Measurements from ENCODE around the gene XIRP2. TPM values are rescaled to one million over a fixed set of nuclear protein-coding genes. Genes with fewer than 3 reads are reported as not detected.

Gene XIRP2
- total RNA-seq, 2 experiments from 2014 or later: not detected

DNA sequence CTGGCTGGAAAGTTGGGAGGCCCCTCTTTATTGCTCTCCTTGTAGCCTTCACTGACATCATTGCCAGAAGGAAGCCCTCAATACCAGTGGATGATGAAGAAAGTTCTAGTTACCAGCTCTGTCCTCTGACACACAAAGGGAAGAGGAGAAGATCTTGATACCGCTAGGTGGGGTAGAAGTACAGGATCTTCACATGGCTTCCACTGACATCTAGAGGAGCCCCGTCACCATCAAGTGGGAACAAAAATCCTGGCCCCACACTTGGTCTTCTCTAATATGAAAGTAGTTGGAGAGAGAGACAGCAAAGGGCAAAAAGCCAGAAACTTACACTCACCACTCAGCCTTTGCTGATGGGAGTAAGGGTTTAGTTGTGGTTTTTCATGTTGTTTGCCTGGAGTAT is 12.4 kb downstream of the XIRP2 start:
- H3K36me3 Mint-ChIP-seq (ENCODE audit: low read depth): no peaks in the 10 kb centered on the region
- no peaks in the 10 kb centered on the region for H3K9me3 Mint-ChIP-seq
- ChIA-PET CTCF (no interaction called here), POLR2A (no interaction called here)
- H3K27ac Mint-ChIP-seq: no peak overlapping the region
- H3K4me1 Mint-ChIP-seq: no peaks in the 10 kb centered on the region
- H3K27me3 Mint-ChIP-seq: no peaks in the 10 kb centered on the region
- DNase-seq: no peak
- H3K4me3 Mint-ChIP-seq: no peak overlapping the region

DNA sequence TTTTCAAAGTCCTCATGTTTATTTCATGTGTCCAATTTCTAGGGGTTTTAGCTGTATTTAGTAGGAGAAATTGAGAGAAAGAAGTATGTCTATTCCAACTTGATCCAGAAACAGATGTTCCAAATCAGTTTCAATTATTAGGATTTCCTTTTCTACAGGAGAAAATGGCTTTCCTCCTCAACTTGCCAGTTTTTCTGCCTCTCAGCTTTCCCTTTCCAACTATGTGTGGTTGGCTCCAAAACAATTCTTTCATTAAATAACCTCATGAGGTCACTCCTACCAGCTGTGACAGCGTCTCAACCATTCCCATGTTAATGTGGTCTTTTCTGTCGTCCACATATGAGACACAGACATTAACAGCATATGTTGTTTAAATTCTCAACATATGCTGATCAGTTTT is 13.1 kb downstream of the XIRP2 start:
- POLR2A ChIA-PET: no interaction called here
- no peaks in the 10 kb centered on the region for H3K27me3 Mint-ChIP-seq

DNA sequence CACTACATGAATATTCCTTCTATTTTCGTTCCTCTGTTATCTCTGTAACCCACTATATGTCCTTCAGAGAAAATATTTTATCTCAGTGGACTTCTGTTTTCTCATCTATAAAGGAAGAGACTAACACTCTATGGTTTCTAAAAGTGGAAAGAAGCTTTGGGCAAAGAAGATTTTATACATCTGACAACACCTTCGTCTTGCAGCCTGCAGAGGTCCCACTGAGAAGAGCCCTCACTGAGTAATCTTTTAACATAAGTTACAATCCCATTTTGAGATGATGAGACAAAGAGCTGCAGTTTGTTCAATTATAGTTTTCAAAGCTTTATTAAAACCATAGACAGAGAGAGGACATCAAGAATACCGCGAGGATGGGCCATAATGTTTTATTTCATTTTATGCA is 28.7 kb downstream of the XIRP2 start:
- Mint-ChIP-seq H3K27me3 (no peaks in the 10 kb centered on the region), H3K4me1 (no peaks in the 10 kb centered on the region), H3K36me3 (ENCODE audit: low read depth) (no peaks in the 10 kb centered on the region), H3K9me3 (no peaks in the 10 kb centered on the region), H3K27ac (no peak overlapping the region), H3K4me3 (no peak overlapping the region)
- ChIA-PET CTCF (no interaction called here), POLR2A (no interaction called here)
- DNase-seq: no peak

More for the DNA sequence above, 13.1 kb downstream of the XIRP2 start:
- no peaks in the 10 kb centered on the region for H3K9me3 Mint-ChIP-seq
- H3K4me3 Mint-ChIP-seq: no peak overlapping the region
- H3K4me1 Mint-ChIP-seq: no peaks in the 10 kb centered on the region
- DNase-seq: no peak
- H3K27ac Mint-ChIP-seq: no peak overlapping the region
- CTCF ChIA-PET: no interaction called here
- H3K36me3 Mint-ChIP-seq (ENCODE audit: low read depth): no peaks in the 10 kb centered on the region

DNA sequence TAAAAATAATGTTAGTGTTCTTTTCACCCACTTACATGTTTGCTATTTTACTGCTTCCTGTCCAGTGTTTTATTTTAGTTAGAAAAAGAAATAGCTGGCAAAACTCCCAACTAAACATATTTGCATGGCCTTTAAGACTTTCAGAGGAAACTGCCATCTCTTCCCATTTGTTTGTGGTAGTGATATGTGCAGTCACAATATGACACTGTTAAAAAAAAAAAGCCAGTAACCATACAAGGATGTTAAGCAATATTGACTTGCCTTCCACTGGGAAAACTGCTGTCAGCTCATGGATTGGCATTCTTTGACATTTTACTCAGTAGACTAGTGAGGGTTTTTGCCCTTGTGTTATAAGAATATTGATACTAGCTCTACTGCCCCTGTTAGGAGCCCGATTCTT is 29.1 kb downstream of the XIRP2 start:
- H3K27me3 Mint-ChIP-seq: no peaks in the 10 kb centered on the region
- no peaks in the 10 kb centered on the region for H3K36me3 Mint-ChIP-seq (ENCODE audit: low read depth)
- CTCF ChIA-PET: no interaction called here
- no peaks in the 10 kb centered on the region for H3K9me3 Mint-ChIP-seq
- H3K4me3 Mint-ChIP-seq: no peak overlapping the region
- no peak overlapping the region for H3K27ac Mint-ChIP-seq
- POLR2A ChIA-PET: no interaction called here
- no peak for DNase-seq
- no peaks in the 10 kb centered on the region for H3K4me1 Mint-ChIP-seq

DNA sequence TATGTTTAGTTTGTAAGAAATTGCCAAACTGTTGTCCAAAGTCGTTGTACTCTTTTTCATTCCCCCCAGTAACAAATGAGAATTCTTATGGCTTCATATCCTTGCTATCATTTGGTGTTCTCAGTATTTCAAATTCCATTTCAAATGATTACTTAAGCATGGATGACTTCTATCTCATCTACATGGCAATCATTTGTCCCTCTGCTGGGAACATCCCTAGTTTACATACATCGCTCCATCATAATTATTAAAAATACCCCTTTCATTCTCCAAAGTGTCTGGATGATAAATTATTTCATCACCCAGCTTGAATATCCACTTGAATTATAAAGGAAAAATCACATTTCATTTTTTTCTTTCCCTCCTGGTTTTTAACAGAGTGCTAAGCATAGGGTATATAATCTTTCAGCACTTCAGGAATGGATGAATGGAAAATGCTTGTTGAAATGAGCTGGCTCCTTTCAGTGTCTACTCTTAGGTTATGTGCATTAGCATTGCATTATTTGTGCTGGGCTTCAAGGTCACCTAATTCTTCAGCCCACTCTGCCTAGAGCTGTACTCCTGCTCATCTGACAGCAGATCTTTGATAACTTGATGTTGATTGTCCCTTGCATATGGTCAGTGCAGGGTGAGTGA is 33.1 kb downstream of the XIRP2 start:
- ChIA-PET POLR2A (no interaction called here), CTCF (no interaction called here)
- Mint-ChIP-seq H3K36me3 (ENCODE audit: low read depth) (no peaks in the 10 kb centered on the region), H3K27me3 (no peaks in the 10 kb centered on the region), H3K4me3 (no peak overlapping the region), H3K9me3 (no peaks in the 10 kb centered on the region), H3K27ac (no peak overlapping the region), H3K4me1 (no peaks in the 10 kb centered on the region)
- no peak for DNase-seq

DNA sequence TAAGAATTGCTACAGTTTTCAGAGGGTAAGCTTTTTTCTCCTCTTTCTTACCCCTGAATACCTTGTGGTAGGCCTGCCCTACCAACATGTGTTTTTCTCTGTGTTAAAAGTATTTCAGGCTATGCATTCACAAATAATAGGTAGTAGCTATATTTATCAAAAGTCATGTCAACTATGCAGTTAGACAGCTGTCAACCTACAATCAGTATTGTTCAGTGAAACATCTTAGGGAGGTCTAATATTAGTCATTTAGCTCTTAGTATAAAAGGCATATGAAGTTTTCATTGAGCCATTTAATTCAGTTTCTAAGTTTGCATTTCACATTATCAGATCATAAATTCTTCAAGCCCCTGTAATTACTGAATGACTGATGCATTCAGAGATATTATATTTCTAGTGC is 36.7 kb downstream of the XIRP2 start:
- Mint-ChIP-seq H3K4me1 (no peaks in the 10 kb centered on the region), H3K27ac (no peak overlapping the region), H3K9me3 (no peaks in the 10 kb centered on the region), H3K4me3 (no peak overlapping the region), H3K27me3 (no peaks in the 10 kb centered on the region), H3K36me3 (ENCODE audit: low read depth) (no peaks in the 10 kb centered on the region)
- ChIA-PET POLR2A (no interaction called here), CTCF (no interaction called here)
- no peak for DNase-seq

DNA sequence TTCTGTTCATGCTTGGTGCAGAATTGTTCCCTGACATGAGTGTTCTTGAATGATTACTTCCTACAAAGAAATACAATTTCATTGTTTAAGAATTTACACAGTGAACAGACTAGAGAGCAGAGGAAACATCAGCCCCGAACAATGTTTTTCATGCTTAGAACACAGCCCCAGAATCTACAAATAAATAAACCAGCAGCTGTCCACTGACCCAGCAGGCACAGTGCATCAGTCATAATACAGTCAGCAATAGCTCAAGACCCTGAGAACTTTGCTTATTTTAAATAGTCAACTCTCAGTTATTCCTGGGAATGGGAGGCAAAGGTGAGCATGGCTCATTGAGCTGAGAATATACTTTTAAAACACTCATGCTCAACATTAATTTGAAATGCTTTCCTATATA is 38.4 kb downstream of the XIRP2 start:
- Mint-ChIP-seq H3K4me3 (no peak overlapping the region), H3K9me3 (no peaks in the 10 kb centered on the region), H3K4me1 (no peaks in the 10 kb centered on the region), H3K27ac (no peak overlapping the region), H3K27me3 (no peaks in the 10 kb centered on the region), H3K36me3 (ENCODE audit: low read depth) (no peaks in the 10 kb centered on the region)
- no peak for DNase-seq
- ChIA-PET CTCF (no interaction called here), POLR2A (no interaction called here)

DNA sequence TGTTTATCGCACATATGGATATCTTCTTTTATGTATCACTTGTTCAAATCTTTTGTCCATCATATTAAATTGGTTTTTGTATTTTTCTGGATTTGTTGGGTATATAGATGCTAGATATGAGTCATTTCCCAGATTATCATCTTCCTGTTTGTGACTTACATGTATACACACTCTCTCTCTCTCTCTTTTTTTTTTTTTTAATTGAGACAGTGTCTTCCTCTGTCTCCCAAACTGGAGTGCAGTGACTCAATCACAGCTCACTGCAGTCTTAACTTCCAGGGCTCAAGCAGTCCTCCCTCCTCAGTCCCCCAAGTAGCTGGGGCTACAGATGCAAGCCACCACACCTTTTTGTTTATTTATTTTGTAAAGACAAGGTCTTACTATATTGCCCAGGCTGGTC is 43.8 kb downstream of the XIRP2 start:
- ChIA-PET CTCF (no interaction called here), POLR2A (no interaction called here)
- H3K9me3 Mint-ChIP-seq: no peaks in the 10 kb centered on the region
- H3K36me3 Mint-ChIP-seq (ENCODE audit: low read depth): no peaks in the 10 kb centered on the region
- H3K27me3 Mint-ChIP-seq: no peaks in the 10 kb centered on the region
- no peaks in the 10 kb centered on the region for H3K4me1 Mint-ChIP-seq
- H3K4me3 Mint-ChIP-seq: no peak overlapping the region
- no peak for DNase-seq
- H3K27ac Mint-ChIP-seq: no peak overlapping the region

DNA sequence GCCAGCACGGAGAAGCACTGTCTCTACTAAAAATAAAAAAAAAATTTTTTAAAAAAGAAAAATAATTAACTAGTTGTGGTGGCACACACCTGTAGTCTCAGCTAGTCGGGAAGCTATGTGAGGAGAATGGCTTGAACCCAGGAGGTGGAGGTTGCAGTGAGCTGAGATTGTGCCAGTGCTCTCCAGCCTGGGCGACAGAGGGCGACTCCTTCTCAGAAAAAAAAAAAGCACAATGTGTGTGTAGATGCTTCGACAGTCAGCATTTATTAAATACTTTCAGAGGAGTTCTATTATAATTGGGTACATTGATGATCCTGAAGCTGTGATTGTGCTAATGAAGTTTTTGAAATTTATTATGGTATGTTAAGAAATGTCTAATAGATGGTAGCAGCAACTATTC is 46.5 kb downstream of the XIRP2 start:
- POLR2A ChIA-PET: no interaction called here

DNA sequence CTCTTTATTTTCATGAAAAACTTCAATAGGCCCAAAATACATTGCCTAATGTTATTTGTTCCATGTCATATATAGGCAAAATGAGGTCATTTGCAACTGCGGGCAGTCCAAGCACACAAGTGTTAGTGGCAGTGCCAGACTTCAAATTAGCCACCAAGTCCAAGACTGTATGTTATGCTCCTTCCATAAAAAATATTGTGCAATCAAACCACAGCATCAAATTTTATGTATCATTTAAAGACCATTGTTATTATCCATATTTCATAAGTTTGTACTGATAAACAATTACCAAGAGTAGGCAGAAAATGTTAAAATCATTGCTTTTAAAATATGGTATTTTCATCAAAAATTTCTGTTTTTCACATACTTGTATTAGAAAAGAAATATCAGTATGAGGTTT is 54.1 kb downstream of the XIRP2 start:
- H3K36me3 Mint-ChIP-seq (ENCODE audit: low read depth): no peaks in the 10 kb centered on the region
- H3K27ac Mint-ChIP-seq: no peak overlapping the region
- CTCF ChIA-PET: no interaction called here
- H3K27me3 Mint-ChIP-seq: no peaks in the 10 kb centered on the region
- H3K4me1 Mint-ChIP-seq: no peaks in the 10 kb centered on the region
- H3K9me3 Mint-ChIP-seq: no peaks in the 10 kb centered on the region
- DNase-seq: no peak
- no peak overlapping the region for H3K4me3 Mint-ChIP-seq
- POLR2A ChIA-PET: no interaction called here

More for the DNA sequence above, 46.5 kb downstream of the XIRP2 start:
- Mint-ChIP-seq H3K36me3 (ENCODE audit: low read depth) (no peaks in the 10 kb centered on the region), H3K9me3 (no peaks in the 10 kb centered on the region), H3K27ac (no peak overlapping the region), H3K4me3 (no peak overlapping the region), H3K4me1 (no peaks in the 10 kb centered on the region), H3K27me3 (no peaks in the 10 kb centered on the region)
- DNase-seq: no peak
- CTCF ChIA-PET: no interaction called here

DNA sequence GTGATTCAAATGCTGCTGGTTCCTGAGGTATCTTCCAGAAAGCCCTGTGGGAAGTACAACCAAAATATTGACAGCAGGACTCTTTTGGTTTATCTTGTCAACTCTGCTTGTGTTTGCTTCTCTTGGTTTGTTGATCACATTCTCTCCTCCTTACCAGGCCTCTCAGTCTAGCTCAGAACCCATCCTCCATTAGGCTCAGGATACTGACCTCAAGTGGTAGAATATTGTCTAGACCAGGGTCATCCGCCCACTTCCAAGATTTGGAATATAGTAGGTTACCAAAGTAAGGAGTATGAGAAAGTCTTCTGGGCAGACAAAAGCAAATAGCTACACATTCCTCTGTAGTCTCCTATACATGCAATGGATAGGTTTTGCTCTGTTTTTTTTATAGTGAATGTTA is 56.6 kb downstream of the XIRP2 start:
- POLR2A ChIA-PET: no interaction called here
- Mint-ChIP-seq H3K4me3 (no peak overlapping the region), H3K9me3 (no peaks in the 10 kb centered on the region), H3K27me3 (no peaks in the 10 kb centered on the region), H3K36me3 (ENCODE audit: low read depth) (no peaks in the 10 kb centered on the region), H3K4me1 (no peaks in the 10 kb centered on the region), H3K27ac (no peak overlapping the region)
- no peak for DNase-seq
- CTCF ChIA-PET: no interaction called here

DNA sequence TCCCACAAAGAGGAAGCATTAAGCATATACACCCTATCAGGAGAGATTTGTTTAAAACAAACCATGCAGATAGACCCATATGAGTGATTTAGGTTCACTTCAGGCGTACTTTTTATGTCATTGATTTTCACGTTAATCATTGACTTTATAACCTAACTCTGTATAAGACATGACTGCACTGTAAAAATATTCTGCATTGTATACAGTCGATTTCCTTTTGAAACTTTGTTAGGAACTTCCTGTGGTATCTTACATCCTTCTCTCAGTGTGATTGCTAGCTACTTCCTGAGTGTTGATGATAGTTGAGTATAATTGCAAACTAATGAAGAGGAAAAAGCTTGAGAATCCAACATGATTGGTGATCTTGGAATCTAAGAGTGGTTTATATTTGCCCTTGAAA is 69.4 kb downstream of the XIRP2 start:
- Mint-ChIP-seq H3K4me3 (no peak overlapping the region), H3K27me3 (no peaks in the 10 kb centered on the region), H3K9me3 (no peaks in the 10 kb centered on the region), H3K36me3 (ENCODE audit: low read depth) (no peaks in the 10 kb centered on the region), H3K27ac (no peak overlapping the region), H3K4me1 (peaks cover 5% of the 10 kb centered on the region)
- ChIA-PET CTCF (no interaction called here), POLR2A (no interaction called here)
- DNase-seq: no peak

DNA sequence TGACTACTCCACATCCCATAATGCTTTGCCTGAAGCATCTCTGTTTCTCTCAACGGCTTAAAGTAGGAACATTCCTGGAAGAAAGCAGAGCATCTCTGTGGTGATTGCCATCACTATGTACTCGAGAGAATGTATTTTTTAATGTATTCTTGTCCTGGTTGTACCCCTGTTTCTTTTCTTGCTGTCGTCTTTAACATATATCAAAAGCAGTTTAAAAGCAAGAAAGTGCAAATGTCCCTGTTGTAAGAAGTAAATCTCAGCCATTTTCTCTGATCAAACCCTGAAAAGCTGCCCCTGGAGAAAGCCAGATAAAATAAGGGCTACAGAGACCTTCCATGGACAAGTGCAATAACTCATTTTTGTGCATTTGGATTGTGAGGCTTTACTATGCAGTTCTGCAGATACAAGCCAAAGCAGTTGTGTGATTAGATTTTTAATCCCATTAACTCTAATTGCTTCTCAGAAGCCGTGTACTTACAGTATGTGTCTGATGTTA is 70.8 kb downstream of the XIRP2 start:
- ChIA-PET POLR2A (no interaction called here), CTCF (no interaction called here)
- no peak overlapping the region for H3K27ac Mint-ChIP-seq
- no peak for DNase-seq
- H3K36me3 Mint-ChIP-seq (ENCODE audit: low read depth): no peaks in the 10 kb centered on the region
- H3K27me3 Mint-ChIP-seq: no peaks in the 10 kb centered on the region
- H3K9me3 Mint-ChIP-seq: no peaks in the 10 kb centered on the region
- H3K4me1 Mint-ChIP-seq: peaks cover 5% of the 10 kb centered on the region
- H3K4me3 Mint-ChIP-seq: no peak overlapping the region

DNA sequence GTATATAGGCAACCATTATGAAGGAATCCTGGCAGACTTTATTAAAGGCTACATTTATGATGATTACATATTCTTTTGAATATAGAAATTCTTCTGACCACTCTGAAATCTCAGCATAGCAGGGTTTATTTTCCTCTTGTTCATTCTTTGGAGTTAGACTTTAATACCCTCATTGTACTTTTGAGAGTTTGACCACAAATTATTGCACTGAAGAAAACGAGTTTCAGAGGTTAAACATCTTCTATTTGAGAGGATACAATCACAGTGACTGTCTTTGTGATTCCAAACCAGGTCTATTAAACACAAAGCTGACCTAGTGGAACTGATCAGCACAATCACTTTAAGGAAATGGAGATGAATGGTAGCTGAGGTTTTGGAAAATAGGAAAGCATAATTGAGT is 71.3 kb downstream of the XIRP2 start:
- CTCF ChIA-PET: no interaction called here
- peaks cover 5% of the 10 kb centered on the region for H3K4me1 Mint-ChIP-seq
- no peaks in the 10 kb centered on the region for H3K9me3 Mint-ChIP-seq
- no peaks in the 10 kb centered on the region for H3K36me3 Mint-ChIP-seq (ENCODE audit: low read depth)
- H3K27ac Mint-ChIP-seq: no peak overlapping the region
- no peaks in the 10 kb centered on the region for H3K27me3 Mint-ChIP-seq
- H3K4me3 Mint-ChIP-seq: no peak overlapping the region
- POLR2A ChIA-PET: no interaction called here
- DNase-seq: no peak
